HPDE6-E6E7 (cell line): ENCODE measurements around the gene LONP2.
A peak's percentile ranks its signal among the peaks of the same experiment; 100 is the strongest.
"Not testable (repeated sequence)": the region's sequence is repeated elsewhere in the genome, so short reads cannot be mapped to it uniquely, and the experiment has no call there.

ENCODE experiments used
- DNase-seq: peaks from one replicate; pipeline ENCODE4 v3.0.0; 2011; ENCODE audit warnings: missing footprints; ENCODE audit errors: extremely low spot score

Gene LONP2

DNA sequence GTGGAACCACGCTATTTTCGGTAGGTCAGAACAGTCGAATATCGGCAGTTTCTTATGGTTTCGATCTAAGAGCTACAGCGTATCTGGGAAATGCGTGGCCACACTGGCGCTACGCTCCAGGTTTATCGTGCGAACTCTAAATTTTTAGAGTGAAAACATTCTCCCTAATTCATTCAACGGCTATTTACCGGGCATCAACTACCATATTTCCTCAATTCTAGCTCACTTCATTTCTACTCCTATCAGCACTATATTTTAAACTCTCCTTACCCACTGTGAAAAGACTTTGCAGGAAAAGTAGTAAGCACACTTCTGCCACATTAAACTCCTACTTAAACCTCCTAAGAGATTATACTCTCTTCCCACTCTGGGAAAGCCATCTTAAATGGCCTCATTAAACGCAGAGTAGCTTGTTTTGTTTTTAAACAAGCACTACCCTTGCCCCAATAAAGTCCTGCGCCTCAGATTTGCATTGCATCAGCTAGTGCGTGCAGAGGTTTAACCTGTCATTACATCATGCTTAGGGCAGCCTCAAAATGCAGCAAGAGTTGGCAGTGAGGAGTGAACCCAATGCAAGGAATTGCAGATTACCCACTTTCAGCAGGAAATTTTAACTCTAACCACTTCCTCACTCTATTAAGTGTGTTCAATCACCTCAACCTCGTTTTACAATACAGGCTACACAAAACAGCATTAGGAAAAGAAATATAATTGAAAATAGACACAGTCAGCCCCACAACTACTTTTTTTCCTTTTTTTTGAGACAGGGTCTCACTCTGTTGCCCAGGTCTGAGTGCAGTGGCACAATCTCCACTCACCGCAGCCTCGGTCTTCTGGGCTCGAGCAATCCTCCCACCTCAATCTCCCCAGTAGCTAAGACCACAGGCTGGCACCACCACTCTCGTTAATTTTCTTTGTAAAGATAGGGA, 122.3 kb downstream of the LONP2 start:
- DNase-seq, result peak; percentile 58

DNA sequence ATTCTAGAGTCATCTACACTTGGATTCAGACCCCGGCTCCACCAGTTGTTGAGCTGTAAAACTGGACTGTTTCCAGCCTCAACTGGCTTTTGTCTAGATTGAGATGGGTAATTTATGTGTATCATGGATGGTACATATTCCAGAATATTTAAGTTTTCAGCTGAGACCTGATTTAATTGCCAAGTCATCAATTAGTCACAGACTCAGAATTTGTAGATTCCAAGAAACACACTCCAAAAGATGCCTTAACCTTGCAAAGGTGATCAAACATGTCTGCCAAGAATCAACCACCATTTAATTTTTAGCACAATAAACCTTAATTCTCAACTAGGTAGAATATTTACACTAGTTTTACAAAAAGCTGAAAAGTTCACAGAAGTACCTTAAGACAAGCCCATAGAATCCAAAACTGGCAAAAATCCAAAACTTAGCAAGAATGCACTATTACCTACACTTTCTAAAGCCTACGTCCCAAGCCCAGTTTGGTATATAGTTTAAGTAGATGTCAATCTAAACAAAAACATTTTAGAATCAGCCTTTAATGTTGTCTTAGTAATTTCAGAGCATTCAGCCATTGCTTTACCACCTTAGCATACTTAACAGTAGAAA, 123.4 kb downstream of the LONP2 start:
- DNase-seq, result no peak

DNA sequence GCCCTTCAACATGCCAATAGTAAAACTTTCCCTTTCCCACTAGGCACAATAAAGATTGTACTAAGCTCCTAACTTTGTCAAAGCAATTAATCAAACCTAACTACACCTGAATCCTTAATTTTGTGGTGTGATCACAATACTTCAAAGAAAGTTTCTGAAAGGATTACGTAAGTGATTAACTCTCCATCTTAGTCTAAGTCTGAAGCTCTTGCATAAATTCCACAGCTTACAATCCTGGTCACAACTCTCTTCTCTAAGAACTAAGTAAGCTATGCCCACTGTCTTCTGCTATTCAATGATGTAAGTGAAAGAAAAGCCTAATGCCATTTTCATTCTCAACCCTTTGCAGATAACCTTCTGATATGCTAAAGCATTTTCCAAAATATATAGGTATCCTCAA, 125.7 kb downstream of the LONP2 start:
- no peak for DNase-seq

DNA sequence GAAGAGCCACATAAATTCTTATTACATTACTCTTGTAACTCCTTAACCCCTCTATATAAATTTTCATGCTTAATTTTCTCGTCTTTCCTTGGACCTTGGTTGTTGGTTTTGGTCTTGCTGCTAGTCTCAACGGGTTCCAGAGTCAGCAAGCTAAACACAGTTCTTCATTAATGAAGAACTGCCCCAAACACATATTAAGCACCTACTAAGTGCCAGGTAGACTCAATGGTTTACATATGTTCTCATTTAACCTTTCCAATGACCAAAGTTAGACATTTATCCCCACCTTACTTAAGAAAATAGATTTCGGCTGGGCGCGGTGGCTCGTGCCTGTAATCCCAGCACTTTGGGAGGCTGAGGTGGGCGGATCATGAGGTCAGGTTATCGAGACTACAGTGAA, 126.1 kb downstream of the LONP2 start:
- no peak for DNase-seq

DNA sequence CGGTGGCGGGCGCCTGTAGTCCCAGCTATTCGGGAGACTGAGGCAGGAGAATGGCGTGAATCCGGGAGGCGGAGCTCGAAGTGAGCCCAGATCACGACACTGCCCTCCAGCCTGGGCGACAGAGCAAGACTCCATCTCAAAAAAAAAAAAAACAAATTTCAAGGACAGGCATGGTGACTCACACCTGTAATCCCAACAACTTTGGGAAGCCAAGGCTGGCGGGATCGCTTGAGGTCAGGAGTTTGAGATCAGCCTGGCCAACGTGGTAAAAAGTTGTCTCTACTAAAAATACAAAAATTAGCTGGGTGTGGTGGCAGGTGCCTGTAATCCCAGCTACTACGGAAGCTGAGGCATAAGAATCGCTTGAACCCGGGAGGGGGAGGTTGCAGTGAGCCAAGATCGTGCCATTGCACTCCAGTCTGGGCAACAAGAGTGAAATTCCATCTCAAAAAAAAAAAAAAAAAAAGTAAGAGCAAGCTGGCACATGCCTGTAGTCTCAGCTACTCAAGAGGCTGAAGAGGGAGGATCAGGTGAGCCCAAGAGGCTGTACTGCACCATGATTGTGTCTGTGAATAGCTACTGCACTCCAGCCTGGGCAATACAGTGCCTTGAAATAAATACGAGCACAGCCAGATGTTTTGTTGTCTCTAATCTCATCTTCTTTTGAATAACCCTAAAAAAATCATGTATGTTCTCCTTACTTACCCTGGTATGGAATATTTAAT, 126.7 kb downstream of the LONP2 start:
- DNase-seq, result not testable (repeated sequence)

DNA sequence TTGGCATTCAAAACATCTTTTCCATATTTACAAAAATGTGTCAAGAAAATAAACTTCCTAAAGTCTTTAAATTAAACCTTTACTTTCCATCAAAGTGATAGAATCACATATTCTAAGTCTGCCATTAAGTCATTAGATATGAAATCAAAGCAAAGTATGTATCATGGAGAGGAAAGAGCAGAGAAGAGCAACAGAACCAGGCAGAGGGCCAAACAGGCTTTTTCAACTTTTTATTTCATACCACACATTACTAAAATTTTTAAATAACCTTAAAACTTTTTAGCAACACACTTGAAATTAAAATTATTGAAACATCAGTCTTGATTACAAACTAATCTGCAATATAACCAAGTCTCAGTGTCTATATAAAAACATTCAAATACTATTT, 127.3 kb downstream of the LONP2 start:
- DNase-seq, result no peak

DNA sequence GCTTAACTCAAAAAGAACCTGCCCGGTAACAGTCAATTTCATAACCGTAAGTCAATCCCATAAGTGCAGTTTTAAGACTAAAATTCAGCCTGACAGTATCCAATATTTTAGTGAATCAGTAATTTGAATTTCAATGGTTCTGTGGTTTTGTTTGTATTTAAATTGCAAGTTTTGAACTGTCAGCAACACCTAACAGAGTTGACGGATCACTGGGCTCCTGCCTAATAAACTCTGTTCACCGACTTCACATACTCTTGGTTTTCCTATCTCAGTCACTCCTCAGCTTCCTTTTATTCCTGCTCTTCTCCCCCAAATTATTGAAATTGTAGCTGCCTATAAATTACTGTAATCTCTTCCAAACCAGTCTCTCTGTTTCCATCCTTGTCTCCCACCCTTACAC, 128.6 kb downstream of the LONP2 start:
- DNase-seq, result no peak

DNA sequence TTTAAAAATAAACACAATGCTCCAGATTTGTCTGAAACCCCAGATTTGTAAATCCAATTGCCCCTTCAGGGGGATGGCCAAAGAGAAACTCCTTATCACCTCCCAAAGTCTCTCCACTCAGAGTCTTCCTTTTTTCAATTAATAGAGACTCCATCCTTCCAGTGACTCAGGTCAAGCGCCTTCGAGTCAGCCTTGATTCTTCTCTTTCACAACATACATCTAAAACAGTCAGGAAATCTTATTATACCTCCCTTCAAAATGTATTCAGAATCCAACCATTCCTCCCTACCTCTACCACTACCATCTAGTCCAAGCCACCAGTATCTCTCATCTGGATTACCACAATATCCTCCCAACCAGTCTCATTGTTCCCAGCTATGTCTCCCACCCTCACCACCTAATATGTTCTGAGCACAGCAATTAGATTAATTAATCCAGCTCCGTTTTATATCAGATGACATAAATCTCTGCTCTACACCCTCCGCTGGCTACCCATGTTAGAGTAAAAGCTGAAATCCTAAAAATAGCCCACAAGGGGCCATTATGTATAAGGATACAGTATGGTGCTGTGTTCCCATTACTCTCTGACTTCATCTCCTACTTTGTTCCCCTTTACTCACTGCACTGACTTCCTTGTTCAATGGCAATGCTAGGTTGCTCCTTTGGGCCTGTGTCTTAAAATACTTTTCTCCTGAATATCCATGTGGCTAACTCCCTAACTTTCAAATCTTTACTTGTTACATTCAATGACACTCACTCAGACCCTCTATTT, 129.3 kb downstream of the LONP2 start:
- DNase-seq, result no peak

DNA sequence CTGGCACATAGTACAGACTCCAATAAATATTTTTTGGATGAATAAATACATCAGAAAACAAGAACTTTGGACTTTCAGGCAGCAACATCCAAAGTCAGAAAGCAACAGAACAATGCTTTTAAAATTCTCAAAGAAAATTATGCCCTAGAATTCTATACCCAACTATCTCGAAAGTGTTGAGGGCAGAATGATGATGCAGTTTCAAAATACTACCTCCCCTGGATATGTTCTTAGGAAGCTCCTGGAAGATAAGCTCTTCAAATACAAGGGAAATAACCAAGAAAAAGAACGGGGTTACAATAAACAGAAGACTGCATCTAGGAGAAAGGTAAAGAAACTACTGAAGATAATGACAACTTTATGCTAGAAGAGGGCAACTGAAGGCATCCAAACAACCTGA, 130.2 kb downstream of the LONP2 start:
- no peak for DNase-seq

DNA sequence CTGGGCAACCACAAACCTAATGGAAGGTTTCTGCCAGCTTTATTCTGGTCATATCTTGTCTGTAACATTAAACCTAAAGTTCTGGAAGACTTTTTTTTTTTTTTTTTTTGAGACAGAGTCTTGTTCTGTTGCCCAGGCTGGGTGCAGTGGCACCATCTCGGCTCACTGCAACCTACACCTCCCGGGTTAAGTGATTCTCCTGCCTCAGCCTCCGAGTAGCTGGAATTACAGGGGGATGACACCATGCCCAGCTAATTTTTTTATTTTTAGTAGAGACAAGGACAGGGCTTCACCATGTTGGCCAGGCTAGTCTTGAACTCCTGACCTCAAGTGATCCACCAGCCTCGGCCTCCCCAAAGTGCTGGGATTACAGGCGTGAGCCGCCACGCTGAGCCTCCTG, 133.2 kb downstream of the LONP2 start:
- not testable (repeated sequence) for DNase-seq

DNA sequence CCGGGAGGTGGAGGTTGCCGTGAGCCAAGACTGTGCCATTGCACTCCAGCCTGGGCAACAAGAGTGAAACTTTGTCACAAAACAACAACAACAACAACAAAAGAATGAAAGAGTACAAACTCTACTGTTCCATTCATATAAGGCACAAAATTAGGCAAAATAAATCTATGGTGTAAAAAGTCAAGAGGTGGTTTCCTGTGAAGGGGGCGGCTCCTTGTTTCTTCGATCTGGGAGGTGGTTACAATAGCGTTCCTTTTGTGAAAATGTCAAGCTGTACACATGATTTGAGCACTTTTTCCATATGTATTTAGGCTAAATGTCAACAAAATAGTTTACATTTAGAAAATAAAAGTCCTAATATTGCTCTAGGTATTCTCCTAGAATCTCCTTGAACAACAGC, 134.2 kb downstream of the LONP2 start:
- no peak for DNase-seq

DNA sequence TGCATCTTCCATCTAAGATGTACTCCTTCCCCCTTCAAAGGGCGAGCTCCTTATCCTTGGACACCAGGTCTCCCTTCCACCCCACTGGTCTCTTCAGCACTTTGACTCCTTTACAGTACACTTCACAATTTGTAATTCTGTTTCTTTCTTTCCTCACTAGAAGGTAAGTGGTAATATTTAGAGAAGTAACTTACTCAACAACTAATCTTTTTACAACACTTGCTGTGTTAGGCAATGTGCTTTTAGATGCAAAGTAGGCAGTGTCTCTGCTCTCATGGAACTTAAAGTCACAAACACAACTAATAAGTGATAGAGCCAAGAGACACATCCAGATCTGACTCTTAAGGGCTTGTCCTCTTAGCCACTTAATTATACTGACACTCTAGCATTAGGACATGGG, 134.7 kb downstream of the LONP2 start:
- DNase-seq, result no peak

DNA sequence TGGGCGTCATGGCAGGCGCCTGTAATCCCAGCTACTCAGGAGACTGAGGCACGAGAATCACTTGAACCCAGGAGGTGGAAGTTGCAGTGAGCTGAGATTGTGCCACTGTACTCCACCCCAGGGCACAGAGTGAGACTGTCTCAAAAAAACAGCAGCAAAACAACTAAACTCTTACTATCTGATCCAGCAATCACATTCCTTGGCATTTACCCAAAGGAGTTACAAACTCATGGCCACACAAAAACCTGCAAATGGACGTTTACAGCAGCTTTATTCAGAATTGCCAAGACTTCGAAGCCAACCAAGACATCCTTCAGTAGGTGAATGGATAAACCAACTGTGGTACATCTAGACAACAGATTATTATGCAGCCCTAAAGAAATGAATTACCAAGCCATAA, 137.1 kb downstream of the LONP2 start:
- no peak for DNase-seq

DNA sequence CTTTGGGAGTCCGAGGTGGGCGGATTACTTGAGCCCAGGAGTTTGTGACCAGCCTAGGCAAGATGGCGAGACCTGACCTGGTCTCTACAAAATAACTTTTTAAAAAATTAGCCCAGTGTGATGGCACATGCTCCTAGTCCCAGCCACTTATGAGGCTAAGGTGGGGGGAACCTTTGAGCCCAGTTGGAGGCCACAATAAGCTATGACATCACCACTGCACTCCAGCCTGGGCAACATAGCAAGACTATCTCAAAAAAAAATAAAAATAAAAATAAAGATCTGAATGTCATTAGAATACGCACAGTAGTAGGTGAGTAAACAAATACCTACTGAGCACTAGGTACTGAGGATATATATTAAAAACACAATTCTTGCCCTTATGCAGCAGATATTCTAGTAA, 138.0 kb downstream of the LONP2 start:
- no peak for DNase-seq

DNA sequence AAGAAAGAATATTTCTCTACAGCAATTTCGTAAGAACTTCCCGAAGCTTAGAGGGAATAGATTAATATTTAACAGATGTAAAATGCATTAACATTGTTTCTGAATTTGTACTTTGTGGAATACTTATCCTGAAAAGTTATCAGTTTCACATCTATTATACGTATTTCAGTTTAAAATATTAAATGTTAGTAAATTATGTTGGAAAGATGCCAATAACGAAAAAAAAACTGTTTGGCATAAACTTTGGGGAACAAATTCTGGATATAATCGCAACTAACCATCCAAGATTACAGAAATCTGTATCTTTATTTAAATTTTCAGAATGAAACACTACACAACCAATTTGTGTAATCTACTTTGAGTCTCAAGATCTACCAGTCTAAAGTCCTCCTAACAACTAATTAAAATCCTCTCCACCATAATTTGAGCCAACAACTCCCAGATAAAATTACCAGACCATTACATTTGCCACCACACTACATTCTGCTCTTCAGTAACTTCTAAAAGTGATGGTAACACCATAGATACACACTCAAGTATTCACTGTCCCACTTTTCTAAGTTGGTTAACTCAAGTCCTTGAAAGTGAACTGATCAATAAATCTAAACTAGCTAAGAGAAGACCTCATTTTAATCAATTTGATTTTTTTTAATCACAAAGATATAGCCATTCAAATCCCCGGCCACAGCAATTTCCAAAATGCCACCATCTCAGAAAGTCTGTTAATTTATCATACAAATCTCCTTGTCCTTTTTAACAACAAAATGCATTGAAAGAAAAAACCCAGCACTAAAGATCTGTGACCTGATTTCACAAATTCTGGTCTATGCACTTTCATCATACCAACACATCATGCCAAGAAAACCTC, 139.1 kb downstream of the LONP2 start:
- DNase-seq, result no peak

DNA sequence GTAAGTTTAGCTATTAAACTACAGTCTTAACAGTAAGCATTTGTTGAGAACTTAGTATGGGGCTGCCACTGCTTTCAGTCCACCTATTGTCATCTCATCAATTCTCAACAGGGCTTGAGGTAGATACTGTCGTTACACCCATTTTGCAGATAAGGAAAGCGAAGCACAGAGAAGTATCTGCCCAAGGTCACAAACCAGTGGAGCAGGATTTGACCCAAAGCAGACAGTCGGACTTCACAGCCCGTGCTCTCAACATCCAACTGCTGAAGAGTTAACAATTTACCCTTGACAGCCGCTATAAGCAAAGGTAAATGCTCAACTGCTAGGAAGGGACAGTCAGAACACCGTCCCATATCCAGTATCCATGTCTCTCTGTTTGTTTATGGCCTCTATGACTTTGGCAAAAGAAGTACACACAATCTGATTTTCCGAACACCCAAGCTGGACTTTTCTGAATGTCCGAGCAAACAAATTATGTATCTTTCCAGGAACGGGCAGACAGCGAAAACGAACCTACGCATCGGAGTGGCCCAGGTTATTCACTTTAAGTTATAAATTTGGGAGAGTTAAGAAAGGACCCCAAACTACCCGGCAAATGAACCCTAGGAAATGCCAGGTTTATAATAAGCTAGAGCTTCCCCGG, 139.9 kb downstream of the LONP2 start:
- no peak for DNase-seq

DNA sequence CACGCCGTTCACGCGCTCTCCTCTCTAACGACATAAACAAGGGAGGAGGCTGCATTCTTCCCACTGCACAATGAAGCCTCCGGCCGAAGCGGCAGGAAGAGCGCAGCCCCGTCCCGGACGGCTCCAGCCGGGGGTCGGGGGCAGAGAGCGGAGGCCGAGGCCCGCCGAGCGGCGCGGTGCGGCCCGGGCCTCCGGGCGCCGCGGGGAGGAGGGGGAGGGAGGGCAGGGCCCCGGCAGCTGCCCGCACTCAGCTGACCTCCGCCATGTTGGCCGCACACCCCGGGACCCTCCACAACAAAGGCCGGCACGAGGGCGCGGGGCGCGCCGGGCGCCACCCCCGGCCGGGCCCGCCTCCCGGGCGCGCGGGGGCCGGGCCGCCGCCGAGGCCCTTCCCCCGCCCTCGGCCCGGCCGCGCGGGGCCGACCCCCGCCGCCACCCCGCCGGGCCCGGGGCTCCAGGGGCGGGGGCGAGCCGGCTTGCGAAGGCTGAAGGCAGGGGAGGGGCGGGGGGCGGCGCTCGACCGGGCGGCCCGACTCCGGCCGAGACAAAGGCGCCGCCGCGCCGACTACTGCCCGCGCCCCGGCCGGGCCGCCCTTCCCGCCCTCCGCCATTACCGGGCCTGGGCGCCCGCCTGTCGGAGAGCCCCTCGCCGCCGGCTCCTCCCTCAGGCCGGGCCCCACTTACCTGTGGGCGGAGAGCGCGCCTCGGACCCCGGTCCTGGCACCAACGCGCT, 140.6 kb downstream of the LONP2 start:
- peak; percentile 34 for DNase-seq

DNA sequence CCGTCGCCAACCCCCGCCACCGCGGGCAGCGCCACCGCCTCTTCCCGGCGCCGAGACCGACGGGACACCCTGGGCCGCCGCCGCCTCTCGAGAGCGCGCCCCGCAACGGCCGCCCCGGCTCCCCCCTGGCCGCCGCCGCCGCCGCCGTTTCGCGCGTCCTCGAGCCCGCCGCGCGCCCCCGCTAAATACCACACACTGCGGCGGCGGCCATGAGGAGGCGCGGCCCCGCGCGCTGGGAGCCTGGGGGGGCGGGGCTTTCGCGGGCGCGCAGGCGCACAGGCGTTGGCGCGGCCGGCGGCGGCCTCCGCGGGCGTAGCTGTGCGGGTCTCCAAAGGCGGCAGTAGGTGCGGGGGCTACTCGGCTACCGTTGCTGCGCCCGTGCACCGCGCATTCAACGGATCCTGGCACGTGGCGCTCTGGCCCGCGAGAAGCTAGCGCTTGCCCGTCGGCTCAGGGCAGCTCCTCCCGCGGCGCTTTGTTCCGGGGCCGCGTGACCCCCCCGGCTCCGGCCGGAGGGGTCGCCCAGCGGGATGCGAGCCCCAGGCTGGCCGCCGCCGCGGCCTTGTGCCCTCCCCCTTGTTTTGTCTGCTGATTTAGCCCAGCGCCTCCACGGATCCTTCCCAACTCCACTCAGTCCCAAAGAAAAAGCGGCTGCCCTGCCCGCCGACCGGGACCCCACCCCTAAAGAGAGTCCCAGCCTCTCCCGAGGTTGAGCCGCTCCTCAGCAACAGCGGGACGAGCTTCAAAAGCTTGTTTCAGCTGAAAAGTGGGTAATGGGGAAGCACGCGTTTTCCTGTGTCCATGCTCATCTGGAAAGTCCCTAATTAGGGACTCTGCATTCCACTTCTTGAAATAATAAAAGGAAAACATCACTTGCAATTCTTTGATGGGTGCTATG, 141.4 kb downstream of the LONP2 start, which contains the start of gene SIAH1:
Gene SIAH1, minus strand, starts transcription at position 161 of the 898 bp plus-strand sequence. CDS start 22,985 bp downstream, outside the sequence.
- peak; percentile 85 for DNase-seq
